ENCODE data around the gene KCNJ10.

The KCNJ10 gene

DNA sequence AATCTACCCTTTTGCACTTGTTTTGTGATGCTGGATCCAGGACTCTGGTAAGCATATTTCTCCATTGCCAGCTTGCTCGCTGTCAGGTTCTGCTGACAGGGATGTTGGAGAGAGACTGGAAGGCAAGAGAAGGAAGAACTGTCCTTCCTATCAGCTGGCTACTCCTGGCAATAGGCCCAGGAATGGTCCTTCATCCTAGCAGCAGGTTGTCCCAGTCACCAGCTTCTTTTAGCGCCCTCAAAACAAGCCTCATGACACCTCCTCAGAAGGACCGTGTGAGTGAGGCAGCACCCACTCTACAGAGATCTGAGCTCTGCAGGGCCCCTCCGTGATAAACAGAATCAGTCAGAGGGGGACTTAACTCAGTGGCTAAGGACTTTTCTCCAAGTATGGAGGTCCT, 82.8 kb downstream of the KCNJ10 start:
- DNase-seq (ENCODE audit: extremely low read depth, low read depth) = no peak
- no peak overlapping the region for H3K4me3 ChIP-seq (replicated peaks; ENCODE audit: low read depth, low read length)
- TF ChIP-seq CTCF (IDR thresholded peaks at IDR 0.05; ENCODE audit: low read depth, low read length, missing control alignments) = no peak

DNA sequence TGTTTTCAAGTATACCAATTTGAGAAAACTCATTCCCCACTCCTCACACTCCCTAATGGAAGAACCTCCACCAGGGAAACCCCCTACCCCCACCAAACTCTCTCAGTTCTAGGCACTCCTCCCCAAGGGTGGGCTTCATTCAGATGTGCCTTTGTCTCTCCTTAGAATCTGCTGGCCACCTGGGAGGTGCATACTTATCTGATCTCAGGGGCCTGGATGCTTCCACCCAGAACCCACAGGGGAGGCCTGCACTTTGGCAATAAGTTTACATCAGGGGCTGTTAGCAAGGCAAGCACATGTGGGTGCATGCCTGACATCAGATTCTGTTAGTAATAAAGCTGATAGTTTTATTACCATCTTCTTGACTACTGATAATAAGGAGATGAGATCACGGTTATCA, 83.4 kb downstream of the KCNJ10 start:
- DNase-seq (ENCODE audit: extremely low read depth, low read depth) = no peak
- no peak for TF ChIP-seq CTCF (IDR thresholded peaks at IDR 0.05; ENCODE audit: low read depth, low read length, missing control alignments)
- no peak overlapping the region for H3K4me3 ChIP-seq (replicated peaks; ENCODE audit: low read depth, low read length)

- TF ChIP-seq CTCF (IDR thresholded peaks at IDR 0.05; ENCODE audit: low read depth, low read length, missing control alignments) = no peak
- DNase-seq (ENCODE audit: extremely low read depth, low read depth) = no peak
- H3K4me3 ChIP-seq (replicated peaks; ENCODE audit: low read depth, low read length) = no peak overlapping the region
Measured at GRCh38 chr1:159986093-159986492, 83.9 kb downstream of the KCNJ10 start.

DNA sequence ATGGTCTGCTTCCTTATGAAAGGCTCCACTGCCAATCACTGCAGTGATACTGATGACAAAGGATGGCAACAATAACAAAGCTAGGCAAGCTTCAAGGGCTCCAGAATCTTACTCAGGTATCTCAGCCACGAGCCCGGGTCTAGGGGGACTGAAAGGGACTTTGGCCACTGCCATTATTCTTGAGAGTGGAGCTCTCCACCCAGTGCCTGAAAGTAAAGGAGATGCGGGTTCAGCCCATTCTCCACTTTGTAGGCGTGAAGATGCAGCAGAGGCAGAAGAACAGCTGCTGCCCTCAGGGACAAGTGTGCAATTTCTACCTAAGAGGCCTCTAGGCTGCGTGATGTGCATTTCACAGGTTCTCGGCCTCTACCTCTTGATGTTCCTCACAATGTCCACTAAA, 84.5 kb downstream of the KCNJ10 start:
- TF ChIP-seq CTCF (IDR thresholded peaks at IDR 0.05; ENCODE audit: low read depth, low read length, missing control alignments) = no peak
- no peak overlapping the region for H3K4me3 ChIP-seq (replicated peaks; ENCODE audit: low read depth, low read length)
- no peak for DNase-seq (ENCODE audit: extremely low read depth, low read depth)

DNA sequence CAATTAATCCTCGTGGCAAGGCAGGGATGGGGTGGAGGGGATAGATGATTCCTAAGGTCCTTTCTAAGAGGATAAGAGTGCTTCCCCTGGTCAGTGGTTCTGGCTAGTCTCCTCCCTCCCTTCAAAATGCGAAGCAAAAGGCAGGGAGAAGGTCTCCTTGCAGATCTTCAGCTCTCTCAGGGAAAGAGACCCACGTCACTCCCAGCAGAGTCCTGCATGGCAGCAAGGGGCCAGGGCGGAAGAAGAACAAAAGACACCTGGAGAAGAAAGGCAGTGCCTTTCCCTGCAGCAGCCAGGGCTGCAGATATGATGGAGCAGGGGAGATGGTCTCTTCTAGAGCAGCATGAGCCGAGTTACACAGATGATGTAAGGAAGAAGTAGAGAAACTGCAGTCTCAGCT, 86.3 kb downstream of the KCNJ10 start:
- no peak for TF ChIP-seq CTCF (IDR thresholded peaks at IDR 0.05; ENCODE audit: low read depth, low read length, missing control alignments)
- DNase-seq (ENCODE audit: extremely low read depth, low read depth) = no peak

DNA sequence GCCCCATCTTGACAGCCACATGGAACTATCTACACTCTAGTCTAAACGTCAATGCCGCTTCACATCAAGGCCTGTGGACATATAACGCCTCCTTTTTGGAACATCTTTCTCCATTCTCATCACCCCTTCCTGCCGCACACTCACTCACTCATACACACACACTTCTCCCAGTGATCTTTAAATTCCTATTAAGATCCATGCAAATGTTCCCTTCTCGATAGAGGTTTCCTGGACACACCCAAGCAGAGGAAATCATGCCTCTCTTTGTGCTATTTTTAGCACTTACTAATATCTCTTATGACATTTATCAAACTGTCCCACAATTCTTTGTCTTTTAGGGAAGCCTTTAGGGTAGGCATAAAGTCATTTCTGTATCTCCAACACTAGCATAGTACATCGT, 87.7 kb downstream of the KCNJ10 start:
- no peak overlapping the region for H3K4me3 ChIP-seq (replicated peaks; ENCODE audit: low read depth, low read length)
- TF ChIP-seq CTCF (IDR thresholded peaks at IDR 0.05; ENCODE audit: low read depth, low read length, missing control alignments) = no peak
- no peak for DNase-seq (ENCODE audit: extremely low read depth, low read depth)

More for the DNA sequence above, 86.3 kb downstream of the KCNJ10 start:
- H3K4me3 ChIP-seq (replicated peaks; ENCODE audit: low read depth, low read length) = no peak overlapping the region

- no peak for DNase-seq (ENCODE audit: extremely low read depth, low read depth)
- no peak for TF ChIP-seq CTCF (IDR thresholded peaks at IDR 0.05; ENCODE audit: low read depth, low read length, missing control alignments)
- no peak overlapping the region for H3K4me3 ChIP-seq (replicated peaks; ENCODE audit: low read depth, low read length)
Measured at GRCh38 chr1:159981351-159982055, 88.5 kb downstream of the KCNJ10 start.

Measured in HFF-Myc (cell line).